Stimulated activated naive CD4-positive, alpha-beta T cell (primary cell): ENCODE measurements around the gene PUM1.

Experiments
- DNase-seq, 6 experiments: peaks; one replicate each; lab custom pipeline; 2025; lab: John Stamatoyannopoulos, UW

Gene PUM1

GRCh38 chr1:31029026-31029425 is 36.5 kb downstream of the PUM1 start:
- no peak for DNase-seq

GRCh38 chr1:31027693-31028526 is 37.6 kb downstream of the PUM1 start:
- DNase-seq, result no peak

- no peak for DNase-seq
Measured at GRCh38 chr1:31022259-31022658, 43.3 kb downstream of the PUM1 start.

- DNase-seq, result no peak
Measured at GRCh38 chr1:31020007-31020790, 45.3 kb downstream of the PUM1 start.

- DNase-seq, result peak in 1 of 6 experiments; percentile 16
Measured at GRCh38 chr1:31019401-31019800, 46.1 kb downstream of the PUM1 start.

- DNase-seq, result no peak
Measured at GRCh38 chr1:31016868-31017267, 48.6 kb downstream of the PUM1 start.

GRCh38 chr1:31013187-31013864 is 52.2 kb downstream of the PUM1 start:
- DNase-seq, result no peak

- DNase-seq, result no peak
Measured at GRCh38 chr1:31012210-31012924, 53.1 kb downstream of the PUM1 start.

- no peak for DNase-seq
Measured at GRCh38 chr1:31011719-31012118, 53.8 kb downstream of the PUM1 start.

GRCh38 chr1:31010086-31010989 is 55.2 kb downstream of the PUM1 start:
- no peak for DNase-seq

- no peak for DNase-seq
Measured at GRCh38 chr1:31007462-31007991, 58.0 kb downstream of the PUM1 start.

GRCh38 chr1:31006747-31007146 is 58.8 kb downstream of the PUM1 start:
- DNase-seq, result no peak

GRCh38 chr1:31005617-31006166 is 59.8 kb downstream of the PUM1 start:
- no peak for DNase-seq

GRCh38 chr1:31005198-31005597 is 60.3 kb downstream of the PUM1 start:
- no peak for DNase-seq

GRCh38 chr1:31004231-31004621 is 61.3 kb downstream of the PUM1 start:
- DNase-seq, result no peak

GRCh38 chr1:31003613-31004230 is 61.8 kb downstream of the PUM1 start:
- no peak for DNase-seq

GRCh38 chr1:31000301-31000700 is 65.2 kb downstream of the PUM1 start:
- no peak for DNase-seq

- DNase-seq, result no peak
Measured at GRCh38 chr1:30998887-30999286, 66.6 kb downstream of the PUM1 start.

- DNase-seq, result no peak
Measured at GRCh38 chr1:30998171-30998570, 67.3 kb downstream of the PUM1 start.
